ENCODE results near the gene C17orf107.

GRCh38 chr17:4913994-4914393 is 14.7 kb downstream of the C17orf107 start:
- TF ChIP-seq EZH2phosphoT487 (IDR thresholded peaks at IDR 0.05; ENCODE audit: insufficient read depth, low read depth) (no peak), EZH2 (IDR thresholded peaks at IDR 0.05; ENCODE audit: insufficient read depth, poor library complexity, severe bottlenecking) (no peak)
